Endothelial cell of umbilical vein (primary cell): ENCODE data around the gene PRAMEF1. TPM values are rescaled to one million over a fixed set of nuclear protein-coding genes. Genes with fewer than 3 reads are reported as not detected.

ENCODE experiments used
- BruUV-seq: library from RNA; stranded (reverse); fragments of 400-500 nt; replicated peaks from 2 replicates; lab custom pipeline; 2021; lab: Mats Ljungman, UMichigan
- CTCF ChIA-PET: fragments of 300-600, 350-600 bp; sonication (Branson Sonifier 250); formaldehyde crosslinking; loops from one replicate; lab custom pipeline; 2021; ENCODE audit warnings: antibody characterized with exemption, inconsistent platforms; lab: Charles Lee
- POLR2A ChIA-PET: fragments of 300-600, 350-600 bp; sonication (Branson Sonifier 250); formaldehyde crosslinking; loops from one replicate; lab custom pipeline; 2021; ENCODE audit warnings: antibody characterized with exemption, inconsistent platforms; lab: Charles Lee
- DNase-seq: peaks from one replicate; pipeline ENCODE4 v3.0.0-alpha.2; 2011; ENCODE audit warnings: low read depth, low spot score
- FAIRE-seq: peaks from 2 replicates; lab custom pipeline; 2011; peaks lifted over from hg19 to GRCh38; lab: Jason Lieb, UNC
- H2AFZ ChIP-seq: 2 replicates; pipeline ENCODE4 v1.6.0; 2012; ENCODE audit warnings: low read depth, low read length, control low read depth, inconsistent platforms
- H3K27ac ChIP-seq: 2 replicates; pipeline ENCODE4 v1.5.1; 2011; ENCODE audit warnings: low read depth, mild to moderate bottlenecking, control low read depth, low read length, moderate library complexity; ENCODE audit not compliant: insufficient read depth
- H3K27me3 ChIP-seq, 2 experiments: 2 replicates each; pipeline versions ENCODE4 v1.6.0 to v1.6.1; 2011; ENCODE audit warnings: low read length in 2 of 2, mixed read lengths in 1 of 2; ENCODE audit not compliant: control insufficient read depth in 2 of 2, insufficient read depth in 2 of 2
- H3K36me3 ChIP-seq, 2 experiments: 2 replicates in 1 of 2; 3 replicates in 1 of 2; pipeline ENCODE4 v1.5.1; 2011; ENCODE audit warnings: low read length in 2 of 2, mild to moderate bottlenecking in 1 of 2, moderate library complexity in 1 of 2; ENCODE audit not compliant: control insufficient read depth in 2 of 2, insufficient read depth in 2 of 2; ENCODE audit errors: extremely low read depth in 1 of 2
- H3K4me1 ChIP-seq: 3 replicates; pipeline ENCODE4 v1.5.1; 2011; ENCODE audit warnings: mild to moderate bottlenecking, low read length; ENCODE audit not compliant: control insufficient read depth, insufficient read depth; ENCODE audit errors: extremely low read depth
- H3K4me2 ChIP-seq: 2 replicates; pipeline ENCODE4 v1.6.1; 2011; ENCODE audit warnings: low read length, control low read depth, mixed read lengths; ENCODE audit not compliant: insufficient read depth
- H3K4me3 ChIP-seq, 3 experiments: fragments of 200-600 bp in 1 of 3; sonication (generic), shearing (Covaris generic) in 1 of 3; replicated peaks in 1 of 3; 2 replicates each; pipeline ENCODE4 v1.5.1; 2011 to 2016; ENCODE audit warnings: control low read depth in 3 of 3, low read length in 3 of 3, mild to moderate bottlenecking in 2 of 3, inconsistent platforms in 1 of 3, low read depth in 1 of 3, moderate library complexity in 1 of 3; ENCODE audit not compliant: insufficient read depth in 1 of 3
- H3K79me2 ChIP-seq: 2 replicates; pipeline ENCODE4 v1.6.0; 2012; ENCODE audit warnings: low read length, inconsistent platforms; ENCODE audit not compliant: control insufficient read depth, insufficient read depth
- H3K9ac ChIP-seq: replicated peaks from 2 replicates; pipeline ENCODE3; 2011; ENCODE audit warnings: low read length, control low read depth; ENCODE audit not compliant: insufficient read depth; ENCODE audit errors: extremely low read depth
- H3K9me1 ChIP-seq: replicated peaks from 3 replicates; pipeline ENCODE4 v1.6.0; 2011; ENCODE audit warnings: mild to moderate bottlenecking, low read length; ENCODE audit not compliant: control insufficient read depth, insufficient read depth; ENCODE audit errors: extremely low read depth
- H3K9me3 ChIP-seq: replicated peaks from 2 replicates; pipeline ENCODE4 v1.5.1; 2012; ENCODE audit warnings: low read length, inconsistent platforms; ENCODE audit not compliant: control insufficient read depth, insufficient read depth
- H4K20me1 ChIP-seq: replicated peaks from 2 replicates; pipeline ENCODE3; 2011; ENCODE audit warnings: mild to moderate bottlenecking, low read length; ENCODE audit not compliant: control insufficient read depth, insufficient read depth; ENCODE audit errors: extremely low read depth
- EZH2 ChIP-seq: IDR thresholded peaks from 2 replicates; pipeline ENCODE4 v1.6.1; 2012; ENCODE audit warnings: borderline replicate concordance, low read depth, mild to moderate bottlenecking, moderate library complexity, low read length, inconsistent platforms; ENCODE audit not compliant: severe bottlenecking
- FOS ChIP-seq: IDR thresholded peaks from 2 replicates; pipeline ENCODE4 v1.6.1; 2011; ENCODE audit warnings: mild to moderate bottlenecking, low read length, moderate library complexity, borderline replicate concordance; ENCODE audit not compliant: insufficient read depth
- GATA2 ChIP-seq: IDR thresholded peaks from 2 replicates; pipeline ENCODE4 v1.7.0; 2011; ENCODE audit warnings: low read depth, mild to moderate bottlenecking, moderate library complexity, mixed read lengths, low read length; ENCODE audit not compliant: insufficient read length, insufficient read depth
- JUN ChIP-seq: IDR thresholded peaks from 2 replicates; pipeline ENCODE4 v1.6.1; 2011; ENCODE audit warnings: borderline replicate concordance, low read depth; ENCODE audit not compliant: insufficient read length, insufficient read depth
- MYC ChIP-seq: IDR thresholded peaks from one replicate; pipeline ENCODE4 v1.6.1; 2011; ENCODE audit warnings: mild to moderate bottlenecking, low read depth, low read length
- POLR2A ChIP-seq: IDR thresholded peaks from 2 replicates; pipeline ENCODE4 v1.6.1; 2012; ENCODE audit warnings: low read depth, mild to moderate bottlenecking, control low read depth, low read length
- POLR2AphosphoS5 ChIP-seq: IDR thresholded peaks from 2 replicates; pipeline ENCODE4 v1.6.1; 2012; ENCODE audit warnings: low read depth, mild to moderate bottlenecking, control low read depth, low read length, moderate library complexity; ENCODE audit not compliant: insufficient read depth
- dilution Hi-C: fragments of 300-500 bp; cut with MboI; formaldehyde crosslinking; loops from one replicate; pipeline ENCODE4 v1.15.0; 2019; ENCODE audit warnings: low sequenced_read_pairs; ENCODE audit not compliant: extremely low pct_ligation_motif_present
- intact Hi-C: fragments of 100-400 bp; cut with micrococcal nuclease; formaldehyde crosslinking; loops from one replicate; pipeline ENCODE4 v1.10.0; 2022
- polyA plus RNA-seq, 4 experiments: library from polyadenylated mRNA; depleted of rRNA in 3 of 4; stranded (reverse) in 3 of 4; unstranded in 1 of 4; fragments of >200 nt; gene quantifications; 2 replicates each; pipeline versions ENCODE4 v1.2.1 to v1.2.3, GENCODE V29; 2011 to 2012; ENCODE audit warnings: missing spikeins in 1 of 4
- total RNA-seq: library from RNA; stranded (reverse); gene quantifications from 2 replicates; pipeline ENCODE4 v1.2.3, GENCODE V29; 2021
- TF ChIP-seq, protein P1 (sequence below), 2 donors: IDR thresholded peaks; 1 replicate in 1 of 2; 2 replicates in 1 of 2; pipeline ENCODE4 v1.5.1; 2011; ENCODE audit warnings: low read length in 2 of 2, mild to moderate bottlenecking in 2 of 2, moderate library complexity in 2 of 2, control low read depth in 1 of 2, inconsistent platforms in 1 of 2, low read depth in 1 of 2; ENCODE audit not compliant: insufficient read depth in 1 of 2; ENCODE audit errors: extremely low read depth in 1 of 2
- TF ChIP-seq, protein P2 (sequence below): IDR thresholded peaks from 2 replicates; pipeline ENCODE4 v1.6.1; 2011; ENCODE audit not compliant: insufficient read depth, insufficient read length

Gene PRAMEF1
- total and polyA plus RNA-seq, 2 donors (not counting 3 experiments of a cell fraction or from before 2014, with no cell fraction given), result not detected

DNA sequence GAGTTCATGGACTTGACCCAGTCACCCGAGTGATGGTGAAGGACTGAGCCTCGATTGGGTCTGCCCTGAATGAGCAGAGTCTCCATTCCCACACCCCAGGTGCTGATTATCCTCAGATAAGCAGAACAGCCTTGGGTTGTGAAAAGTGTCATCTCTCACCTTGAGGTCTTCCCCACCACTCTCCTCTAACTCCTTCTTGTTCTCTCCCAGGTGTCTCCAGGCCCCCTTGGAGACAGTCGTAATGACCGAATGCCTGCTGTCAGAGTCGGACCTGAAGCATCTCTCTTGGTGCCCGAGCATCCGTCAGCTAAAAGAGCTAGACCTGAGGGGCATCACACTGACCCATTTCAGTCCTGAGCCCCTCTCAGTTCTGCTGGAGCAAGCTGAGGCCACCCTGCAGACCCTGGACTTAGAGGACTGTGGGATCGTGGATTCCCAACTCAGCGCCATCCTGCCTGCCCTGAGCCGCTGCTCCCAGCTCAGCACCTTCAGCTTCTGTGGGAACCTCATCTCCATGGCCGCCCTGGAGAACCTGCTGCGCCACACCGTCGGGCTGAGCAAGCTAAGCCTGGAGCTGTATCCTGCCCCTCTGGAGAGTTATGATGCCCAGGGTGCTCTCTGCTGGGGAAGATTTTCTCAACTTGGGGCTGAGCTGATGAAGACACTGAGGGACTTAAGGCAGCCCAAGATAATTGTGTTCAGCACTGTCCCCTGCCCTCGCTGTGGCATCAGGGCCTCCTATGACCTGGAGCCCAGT, 14.2 kb upstream of the PRAMEF1 start:
- Histone ChIP-seq H3K9ac (no peak overlapping the region), H3K9me1 (no peaks in the 10 kb centered on the region), H3K27ac (no peak overlapping the region), H2AFZ (no peak overlapping the region), H3K79me2 (no peaks in the 10 kb centered on the region), H3K9me3 (no peaks in the 10 kb centered on the region), H3K4me1 (no peaks in the 10 kb centered on the region), H3K4me3 (no peak overlapping the region), H3K4me2 (no peak overlapping the region), H4K20me1 (no peaks in the 10 kb centered on the region), H3K36me3 (no peaks in the 10 kb centered on the region), H3K27me3 (no peaks in the 10 kb centered on the region)
- TF ChIP-seq GATA2 (no peak), POLR2A (no peak), EZH2 (no peak), FOS (no peak), JUN (no peak), POLR2AphosphoS5 (no peak), MYC (no peak)
- TF ChIP-seq, protein P1, sequence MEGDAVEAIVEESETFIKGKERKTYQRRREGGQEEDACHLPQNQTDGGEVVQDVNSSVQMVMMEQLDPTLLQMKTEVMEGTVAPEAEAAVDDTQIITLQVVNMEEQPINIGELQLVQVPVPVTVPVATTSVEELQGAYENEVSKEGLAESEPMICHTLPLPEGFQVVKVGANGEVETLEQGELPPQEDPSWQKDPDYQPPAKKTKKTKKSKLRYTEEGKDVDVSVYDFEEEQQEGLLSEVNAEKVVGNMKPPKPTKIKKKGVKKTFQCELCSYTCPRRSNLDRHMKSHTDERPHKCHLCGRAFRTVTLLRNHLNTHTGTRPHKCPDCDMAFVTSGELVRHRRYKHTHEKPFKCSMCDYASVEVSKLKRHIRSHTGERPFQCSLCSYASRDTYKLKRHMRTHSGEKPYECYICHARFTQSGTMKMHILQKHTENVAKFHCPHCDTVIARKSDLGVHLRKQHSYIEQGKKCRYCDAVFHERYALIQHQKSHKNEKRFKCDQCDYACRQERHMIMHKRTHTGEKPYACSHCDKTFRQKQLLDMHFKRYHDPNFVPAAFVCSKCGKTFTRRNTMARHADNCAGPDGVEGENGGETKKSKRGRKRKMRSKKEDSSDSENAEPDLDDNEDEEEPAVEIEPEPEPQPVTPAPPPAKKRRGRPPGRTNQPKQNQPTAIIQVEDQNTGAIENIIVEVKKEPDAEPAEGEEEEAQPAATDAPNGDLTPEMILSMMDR (IDR thresholded peaks at IDR 0.05; ENCODE audit: extremely low read depth in 1 of 2, insufficient read depth in 1 of 2, low read depth in 1 of 2, low read length in 2 of 2), result no peak
- TF ChIP-seq, protein P2, sequence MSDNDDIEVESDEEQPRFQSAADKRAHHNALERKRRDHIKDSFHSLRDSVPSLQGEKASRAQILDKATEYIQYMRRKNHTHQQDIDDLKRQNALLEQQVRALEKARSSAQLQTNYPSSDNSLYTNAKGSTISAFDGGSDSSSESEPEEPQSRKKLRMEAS, result no peak
- DNase-seq (no peak), FAIRE-seq (no peak)
- POLR2A ChIA-PET, result no interaction called here
- no TSS peak for BruUV-seq
- CTCF ChIA-PET, result no interaction called here
- dilution Hi-C loops (no loop called here), intact Hi-C loops (no loop called here)
